ENCODE results near the gene ZFYVE21.

The ZFYVE21 gene

GRCh38 chr14:103692159-103692558, 23.5 kb upstream of the ZFYVE21 start:
- DNase-seq (ENCODE audit: low read depth), result no peak

GRCh38 chr14:103692871-103693270, 22.7 kb upstream of the ZFYVE21 start:
- DNase-seq (ENCODE audit: low read depth), result no peak

- no peak for DNase-seq (ENCODE audit: low read depth)
Measured at GRCh38 chr14:103693515-103693914, 22.1 kb upstream of the ZFYVE21 start.

- no peak for DNase-seq (ENCODE audit: low read depth)
Measured at GRCh38 chr14:103694572-103695026, 21.0 kb upstream of the ZFYVE21 start.

GRCh38 chr14:103695296-103696069, 20.1 kb upstream of the ZFYVE21 start:
- no peak for DNase-seq (ENCODE audit: low read depth)

GRCh38 chr14:103696070-103696402, 19.6 kb upstream of the ZFYVE21 start:
- DNase-seq (ENCODE audit: low read depth), result no peak

- DNase-seq (ENCODE audit: low read depth), result no peak
Measured at GRCh38 chr14:103696466-103697071, 19.0 kb upstream of the ZFYVE21 start.

- no peak for DNase-seq (ENCODE audit: low read depth)
Measured at GRCh38 chr14:103697206-103697602, 18.4 kb upstream of the ZFYVE21 start.

- no peak for DNase-seq (ENCODE audit: low read depth)
Measured at GRCh38 chr14:103697603-103698379, 17.8 kb upstream of the ZFYVE21 start.

- DNase-seq (ENCODE audit: low read depth), result no peak
Measured at GRCh38 chr14:103698380-103699260, 17.0 kb upstream of the ZFYVE21 start.

- DNase-seq (ENCODE audit: low read depth), result no peak
Measured at GRCh38 chr14:103699261-103699661, 16.3 kb upstream of the ZFYVE21 start.

GRCh38 chr14:103699901-103700752, 15.5 kb upstream of the ZFYVE21 start:
- DNase-seq (ENCODE audit: low read depth), result no peak

- no peak for DNase-seq (ENCODE audit: low read depth)
Measured at GRCh38 chr14:103700753-103701490, 14.7 kb upstream of the ZFYVE21 start.

- no peak for DNase-seq (ENCODE audit: low read depth)
Measured at GRCh38 chr14:103702095-103702494, 13.5 kb upstream of the ZFYVE21 start.

GRCh38 chr14:103702497-103703432, 12.8 kb upstream of the ZFYVE21 start:
- DNase-seq (ENCODE audit: low read depth), result no peak

GRCh38 chr14:103703433-103704385, 11.9 kb upstream of the ZFYVE21 start:
- no peak for DNase-seq (ENCODE audit: low read depth)

- no peak for DNase-seq (ENCODE audit: low read depth)
Measured at GRCh38 chr14:103704708-103705107, 10.9 kb upstream of the ZFYVE21 start.

GRCh38 chr14:103705118-103705503, 10.5 kb upstream of the ZFYVE21 start:
- DNase-seq (ENCODE audit: low read depth), result no peak

Data from HS-27A (cell line).